GM18508 (cell line): ENCODE results near the gene PABPC3.

Source experiments
- ATAC-seq: cut with Tn5 transposase; IDR thresholded peaks from one replicate; pipeline ENCODE4 v1.9.1; 2021; ENCODE audit warnings: moderate number of reproducible peaks; ENCODE audit not compliant: insufficient read depth, unreplicated experiment

PABPC3 gene

GRCh38 chr13:25110956-25111584 is 15.1 kb downstream of the PABPC3 start:
- ATAC-seq: no peak

- no peak for ATAC-seq
Observed at GRCh38 chr13:25111585-25111956, 15.6 kb downstream of the PABPC3 start.

DNA sequence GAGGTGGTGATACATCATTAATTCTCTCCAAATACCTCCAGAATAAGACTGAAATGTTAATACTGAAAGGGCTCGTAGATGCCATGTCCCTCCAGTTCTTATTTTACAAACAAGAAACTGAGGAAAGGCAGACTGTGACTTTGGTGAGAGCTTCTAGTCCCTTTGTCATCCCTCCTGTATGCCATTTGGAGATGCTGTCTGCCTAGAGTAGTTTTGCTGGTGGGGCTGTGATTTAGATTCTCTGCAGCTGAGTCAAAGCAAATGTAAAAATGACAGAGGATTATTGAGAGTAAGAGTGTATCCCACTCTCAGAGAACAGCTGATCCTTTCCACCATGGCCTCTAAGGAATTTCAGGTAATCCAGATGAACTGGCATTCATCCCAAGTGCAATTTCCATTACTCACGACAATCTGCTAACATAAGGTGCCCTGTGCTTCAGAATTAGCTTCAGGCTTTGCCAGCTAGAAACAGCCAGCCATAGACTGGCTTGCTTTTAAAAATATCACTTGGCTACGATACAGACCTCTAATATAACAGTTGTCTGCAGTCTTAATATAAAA is 16.8 kb downstream of the PABPC3 start:
- ATAC-seq: no peak

DNA sequence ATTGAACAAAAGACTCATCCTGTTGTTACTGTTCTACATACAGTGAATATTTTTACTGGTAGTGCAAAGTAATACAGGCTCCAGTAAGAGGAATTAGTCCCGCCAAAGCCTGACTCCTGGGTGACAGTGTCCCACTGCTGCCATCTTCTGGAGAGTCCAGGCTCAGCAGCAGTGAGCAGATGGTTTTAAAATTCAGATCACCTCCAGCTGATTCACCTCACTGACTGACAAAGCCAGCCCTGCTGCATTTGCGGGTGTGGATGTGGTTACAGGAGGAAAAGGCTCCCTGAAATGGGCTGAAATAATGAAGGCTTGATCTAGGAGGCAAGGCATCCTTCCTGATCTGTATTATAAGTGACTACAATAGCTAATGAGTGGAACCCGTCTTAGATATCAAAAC is 18.3 kb downstream of the PABPC3 start:
- ATAC-seq: no peak

GRCh38 chr13:25116044-25116443 is 20.1 kb downstream of the PABPC3 start:
- no peak for ATAC-seq

GRCh38 chr13:25117312-25117711 is 21.4 kb downstream of the PABPC3 start:
- no peak for ATAC-seq

DNA sequence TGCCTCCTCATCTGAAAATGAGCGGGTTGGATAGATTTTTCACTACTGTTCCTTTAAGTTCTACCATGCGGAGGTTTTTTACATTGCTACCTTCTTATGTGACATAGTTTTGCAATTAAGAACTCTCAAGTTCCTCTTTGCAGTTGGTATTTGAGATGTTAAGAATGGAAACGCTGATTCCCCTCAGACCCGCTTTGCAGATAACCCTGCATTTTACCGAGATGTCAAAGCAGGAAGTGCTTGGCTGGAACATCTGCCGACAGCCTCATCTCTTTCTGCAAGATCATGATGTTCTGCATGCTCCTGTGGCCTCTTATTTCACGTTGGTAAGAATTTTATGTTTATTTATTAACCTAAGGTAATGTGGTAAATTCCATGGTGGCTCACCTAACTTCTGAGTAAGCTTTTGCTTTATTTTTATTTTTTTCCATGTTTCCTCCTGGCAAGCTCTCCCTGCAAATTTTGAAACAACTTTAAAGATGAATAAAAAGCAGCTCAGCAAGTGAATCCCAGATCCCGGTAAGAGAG is 22.5 kb downstream of the PABPC3 start:
- ATAC-seq: no peak

GRCh38 chr13:25130944-25131343 is 35.0 kb downstream of the PABPC3 start:
- no peak for ATAC-seq

DNA sequence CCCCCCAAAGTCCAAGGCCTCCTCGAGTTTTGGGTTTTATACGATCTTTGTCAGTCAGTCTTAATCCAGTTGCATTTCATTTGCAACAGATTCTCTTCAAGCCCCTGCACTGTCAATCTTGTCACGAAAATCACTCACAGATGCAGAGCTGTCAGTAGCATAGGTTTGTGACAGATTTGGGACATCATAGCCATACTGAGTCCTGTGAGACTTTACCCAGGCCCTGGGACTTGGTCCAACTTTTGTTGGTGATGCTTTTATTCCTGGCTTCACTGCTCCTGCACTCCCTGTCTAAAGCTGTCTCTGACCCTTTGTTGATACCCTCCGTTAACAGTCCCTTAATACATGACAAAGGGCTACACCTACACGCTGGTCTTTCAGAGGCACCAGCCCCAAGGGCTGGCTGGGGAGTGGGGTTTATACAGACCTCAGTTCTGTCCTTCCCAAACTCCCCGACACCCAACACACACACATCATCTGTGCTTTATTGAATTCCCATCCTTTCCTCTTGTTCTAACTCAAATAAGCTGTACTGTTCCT is 36.0 kb downstream of the PABPC3 start:
- ATAC-seq: no peak

- no peak for ATAC-seq
Observed at GRCh38 chr13:25132751-25133390, 36.9 kb downstream of the PABPC3 start.

DNA sequence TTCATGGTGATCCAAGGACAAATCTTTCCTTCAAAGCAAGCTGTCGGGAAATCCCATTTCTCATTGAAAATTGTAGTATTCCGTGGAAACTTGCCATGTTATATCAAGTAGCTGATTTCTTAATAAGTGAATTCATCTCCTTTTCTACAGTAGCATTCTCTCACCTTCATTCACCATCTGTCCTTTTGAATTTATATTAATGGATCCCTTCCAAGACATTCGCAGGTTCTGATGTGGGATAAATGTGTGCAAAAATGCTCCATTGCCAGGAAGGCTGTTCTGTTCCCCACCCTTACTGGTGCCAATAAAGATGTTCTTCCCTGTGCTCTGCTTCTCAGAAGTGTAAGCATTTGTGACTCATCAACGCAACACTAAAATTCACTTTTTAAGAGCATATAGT is 40.0 kb downstream of the PABPC3 start:
- ATAC-seq: no peak

DNA sequence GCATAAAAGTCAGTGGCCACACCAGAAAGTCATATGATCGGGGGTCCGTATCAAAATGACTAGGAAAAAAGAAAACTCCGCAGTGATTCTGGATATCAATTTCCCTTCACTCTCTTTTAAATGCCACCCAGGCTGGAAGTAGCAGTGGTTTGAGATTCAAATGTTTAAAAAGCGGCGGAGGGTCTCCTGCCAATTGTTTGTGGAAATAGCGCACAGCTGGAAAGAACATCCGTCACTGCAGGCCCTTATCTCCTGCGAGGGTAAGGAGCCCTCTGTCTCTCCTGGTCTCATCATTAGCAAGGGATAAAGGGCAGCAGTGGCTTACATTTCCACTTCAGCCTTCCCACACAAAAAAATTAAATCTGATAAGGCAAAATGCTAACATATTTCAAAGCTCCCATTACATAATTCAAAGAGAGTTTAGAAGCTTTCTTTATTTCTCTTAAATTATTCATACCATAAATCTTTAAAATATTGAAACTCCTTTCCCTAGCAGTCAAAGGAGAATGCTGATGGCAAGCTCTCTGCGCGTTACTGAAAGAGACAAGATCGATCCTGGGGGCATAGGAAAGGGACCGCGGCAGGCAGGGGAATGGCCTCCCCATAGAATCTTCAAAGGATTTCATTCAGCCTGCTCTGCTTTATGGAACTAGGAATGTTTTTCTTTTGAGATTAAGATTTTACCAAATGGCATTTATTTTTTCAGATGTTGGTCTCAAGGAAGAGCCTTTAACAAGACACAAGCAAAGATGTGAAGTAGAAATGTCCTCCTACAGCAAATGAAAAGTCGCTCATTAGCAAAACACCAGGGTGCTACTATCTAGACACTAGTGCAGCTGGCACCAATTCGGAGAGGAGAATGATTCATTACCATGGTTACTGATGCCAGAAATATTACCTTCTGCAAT is 41.2 kb downstream of the PABPC3 start:
- ATAC-seq: no peak

DNA sequence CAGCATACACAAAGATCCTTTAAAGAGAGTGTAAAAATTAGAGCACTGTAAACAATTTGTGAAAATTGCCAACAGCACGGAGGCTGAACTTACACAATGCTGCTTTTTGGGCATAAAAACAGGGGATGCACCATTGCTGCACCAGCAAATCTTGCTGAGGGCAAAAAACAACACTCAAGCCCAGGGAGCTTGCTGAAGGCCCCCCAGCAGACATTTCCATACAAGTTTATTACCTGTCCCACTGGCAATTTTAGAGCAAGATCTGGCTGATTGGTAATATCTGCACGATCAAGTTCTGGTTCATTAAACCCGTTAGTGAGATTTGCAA is 41.8 kb downstream of the PABPC3 start:
- ATAC-seq: no peak

- no peak for ATAC-seq
Observed at GRCh38 chr13:25141042-25141441, 45.1 kb downstream of the PABPC3 start.

- no peak for ATAC-seq
Observed at GRCh38 chr13:25143706-25144105, 47.8 kb downstream of the PABPC3 start.

- ATAC-seq: peak; percentile 85
Observed at GRCh38 chr13:25147638-25148401, 51.9 kb downstream of the PABPC3 start.

DNA sequence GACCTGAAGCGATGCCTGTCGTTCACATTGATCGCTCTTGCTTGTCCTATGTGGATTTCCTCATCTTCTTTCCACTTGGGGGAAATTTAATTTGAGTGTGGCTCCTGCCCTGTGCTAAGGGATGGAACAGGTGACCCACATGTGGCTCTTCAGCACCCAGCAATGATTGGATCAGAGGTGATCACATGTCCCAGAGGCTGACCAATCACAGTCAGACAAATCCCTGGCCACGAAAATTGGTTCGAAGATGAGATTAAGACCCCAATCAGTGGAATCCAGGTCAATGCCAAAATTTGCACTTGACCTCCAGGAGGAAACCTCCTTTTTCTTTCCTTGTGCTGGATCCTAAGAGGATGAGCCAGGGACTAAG is 52.5 kb downstream of the PABPC3 start:
- no peak for ATAC-seq
